H9 (cell line): Measurements from ENCODE around the gene NXN. TPM values are rescaled to one million over a fixed set of nuclear protein-coding genes. Genes with fewer than 3 reads are reported as not detected.

Experiments
- DNase-seq: peaks from one replicate; pipeline ENCODE4 v3.0.0-alpha.2; 2017
- H2AFZ ChIP-seq: one replicate; pipeline ENCODE4 v1.6.1; 2013; ENCODE audit warnings: mild to moderate bottlenecking, low read length, control low read depth, moderate library complexity
- H2AK5ac ChIP-seq: 2 replicates; pipeline ENCODE4 v1.6.1; 2013; ENCODE audit warnings: low read length, control low read depth, mixed read lengths; ENCODE audit not compliant: insufficient read length
- H2BK120ac ChIP-seq: one replicate; pipeline ENCODE4 v1.6.1; 2013; ENCODE audit warnings: low read depth, mild to moderate bottlenecking, low read length, control low read depth, inconsistent platforms; ENCODE audit not compliant: poor library complexity, severe bottlenecking
- H2BK12ac ChIP-seq: 2 replicates; pipeline ENCODE4 v1.6.1; 2013; ENCODE audit warnings: low read length, control low read depth, mixed read lengths, low read depth; ENCODE audit not compliant: insufficient read length
- H2BK15ac ChIP-seq: 2 replicates; pipeline ENCODE4 v1.6.1; 2013; ENCODE audit warnings: low read depth, low read length, control low read depth
- H2BK20ac ChIP-seq: one replicate; pipeline ENCODE4 v1.6.1; 2013; ENCODE audit warnings: low read depth, mild to moderate bottlenecking, low read length, control low read depth, inconsistent platforms; ENCODE audit not compliant: poor library complexity, severe bottlenecking
- H2BK5ac ChIP-seq: 2 replicates; pipeline ENCODE4 v1.6.1; 2013; ENCODE audit warnings: low read length, control low read depth, mixed read lengths; ENCODE audit not compliant: insufficient read length
- H3K14ac ChIP-seq: 2 replicates; pipeline ENCODE4 v1.6.1; 2013; ENCODE audit warnings: low read length, control low read depth; ENCODE audit not compliant: insufficient read depth
- H3K18ac ChIP-seq: 2 replicates; pipeline ENCODE4 v1.6.1; 2013; ENCODE audit warnings: low read depth, mild to moderate bottlenecking, mixed read lengths, low read length, control low read depth; ENCODE audit not compliant: insufficient read length
- H3K23ac ChIP-seq: 2 replicates; pipeline ENCODE4 v1.6.1; 2013; ENCODE audit warnings: low read length, control low read depth, mixed read lengths, low read depth; ENCODE audit not compliant: insufficient read length
- H3K23me2 ChIP-seq: 2 replicates; pipeline ENCODE4 v1.6.1; 2013; ENCODE audit warnings: low read depth, mild to moderate bottlenecking, mixed read lengths, low read length, control low read depth; ENCODE audit not compliant: insufficient read length, poor library complexity, severe bottlenecking
- H3K27ac ChIP-seq: 2 replicates; pipeline ENCODE4 v1.5.1; 2013; ENCODE audit warnings: low read length, control low read depth, mixed read lengths, low read depth; ENCODE audit not compliant: insufficient read length
- H3K27me3 ChIP-seq: 2 replicates; pipeline ENCODE4 v1.6.1; 2013; ENCODE audit warnings: low read length, control low read depth, inconsistent platforms; ENCODE audit not compliant: insufficient read depth
- H3K4ac ChIP-seq: 2 replicates; pipeline ENCODE4 v1.6.1; 2013; ENCODE audit warnings: low read depth, mild to moderate bottlenecking, control low read depth, inconsistent platforms, low read length, moderate library complexity
- H3K4me1 ChIP-seq: 2 replicates; pipeline ENCODE4 v1.6.1; 2013; ENCODE audit warnings: low read length, control low read depth, inconsistent platforms; ENCODE audit not compliant: insufficient read depth
- H3K4me2 ChIP-seq: 2 replicates; pipeline ENCODE4 v1.6.1; 2013; ENCODE audit warnings: low read length, control low read depth, mixed read lengths; ENCODE audit not compliant: insufficient read length, insufficient read depth
- H3K56ac ChIP-seq: 2 replicates; pipeline ENCODE4 v1.6.1; 2013; ENCODE audit warnings: low read depth, mild to moderate bottlenecking, mixed read lengths, low read length, control low read depth; ENCODE audit not compliant: insufficient read length
- H3K79me1 ChIP-seq: 2 replicates; pipeline ENCODE4 v1.6.1; 2013; ENCODE audit warnings: low read depth, mild to moderate bottlenecking, moderate library complexity, low read length, control low read depth, inconsistent platforms; ENCODE audit not compliant: insufficient read depth, poor library complexity, severe bottlenecking
- H3K79me2 ChIP-seq: 2 replicates; pipeline ENCODE4 v1.6.1; 2013; ENCODE audit warnings: low read length, control low read depth, inconsistent platforms; ENCODE audit not compliant: insufficient read depth
- H3K9ac ChIP-seq: 2 replicates; pipeline ENCODE4 v1.6.1; 2013; ENCODE audit warnings: low read length, control low read depth, mixed read lengths; ENCODE audit not compliant: insufficient read length; ENCODE audit errors: extremely low read depth
- H3K9me3 ChIP-seq: one replicate; pipeline ENCODE4 v1.6.1; 2013; ENCODE audit warnings: low read depth, low read length, inconsistent platforms; ENCODE audit not compliant: control insufficient read depth
- H3T11ph ChIP-seq: one replicate; pipeline ENCODE4 v1.6.1; 2013; ENCODE audit warnings: mild to moderate bottlenecking, low read length, control low read depth, inconsistent platforms
- H4K20me1 ChIP-seq: one replicate; pipeline ENCODE4 v1.6.1; 2013; ENCODE audit not compliant: control insufficient read depth, insufficient read length, insufficient read depth
- H4K5ac ChIP-seq: 2 replicates; pipeline ENCODE4 v1.6.1; 2013; ENCODE audit warnings: low read depth, mild to moderate bottlenecking, mixed read lengths, low read length, control low read depth; ENCODE audit not compliant: insufficient read length
- H4K8ac ChIP-seq: replicated peaks from 2 replicates; pipeline ENCODE4 v1.6.1; 2013; ENCODE audit warnings: low read length, control low read depth, mixed read lengths, low read depth; ENCODE audit not compliant: insufficient read length
- H4K91ac ChIP-seq: 2 replicates; pipeline ENCODE4 v1.6.1; 2013; ENCODE audit warnings: low read depth, mild to moderate bottlenecking, moderate library complexity, mixed read lengths, low read length, control low read depth; ENCODE audit not compliant: insufficient read length
- H3K27ac Mint-ChIP-seq, 3 experiments: 2 replicates in 2 of 3; 3 replicates in 1 of 3; pipeline ENCODE4 v1.8.0; 2020 to 2021; ENCODE audit warnings: mixed read lengths in 3 of 3, mild to moderate bottlenecking in 1 of 3, moderate library complexity in 1 of 3
- H3K27me3 Mint-ChIP-seq: 2 replicates; pipeline ENCODE4 v1.8.0; 2021; ENCODE audit warnings: low read depth, mild to moderate bottlenecking, moderate library complexity, mixed read lengths
- H3K36me3 Mint-ChIP-seq, 3 experiments: 2 replicates in 2 of 3; 3 replicates in 1 of 3; pipeline ENCODE4 v1.8.0; 2020 to 2021; ENCODE audit warnings: low read depth in 3 of 3, mixed read lengths in 3 of 3; ENCODE audit not compliant: insufficient read depth in 1 of 3
- H3K4me1 Mint-ChIP-seq, 2 experiments: 2 replicates each; pipeline ENCODE4 v1.8.0; 2020; ENCODE audit warnings: mixed read lengths in 2 of 2
- H3K4me3 Mint-ChIP-seq, 2 experiments: 2 replicates in 1 of 2; 3 replicates in 1 of 2; pipeline ENCODE4 v1.8.0; 2020 to 2021; ENCODE audit warnings: mild to moderate bottlenecking in 2 of 2, mixed read lengths in 2 of 2, moderate library complexity in 1 of 2
- H3K9me3 Mint-ChIP-seq, 2 experiments: 2 replicates in 1 of 2; 3 replicates in 1 of 2; pipeline ENCODE4 v1.8.0; 2020; ENCODE audit warnings: mild to moderate bottlenecking in 2 of 2, mixed read lengths in 2 of 2, moderate library complexity in 1 of 2
- WGBS: extraction: QIAGEN DNeasy Blood & Tissue Kit; methylation state at CpG from one replicate; pipeline ENCODE4 v1.1.7; 2013; ENCODE audit warnings: missing lambda C conversion rate, low lambda C conversion rate, mixed read lengths; ENCODE audit not compliant: insufficient read length; ENCODE audit errors: extremely low coverage; 5-methylcytosine and 5-hydroxymethylcytosine counted together
- total RNA-seq: library from RNA; stranded (reverse); gene quantifications from 2 replicates; pipeline ENCODE4 v1.2.1, GENCODE V29; 2021
- TF ChIP-seq, protein P1 (sequence below): fragments of 200-600 bp; sonication (generic); conservative IDR thresholded peaks from 3 replicates; pipeline ENCODE4 v1.8.0; 2021; ENCODE audit warnings: antibody characterized with exemption, mild to moderate bottlenecking

The NXN gene
- total RNA-seq, 1 experiment from 2014 or later = 93.6 TPM

DNA sequence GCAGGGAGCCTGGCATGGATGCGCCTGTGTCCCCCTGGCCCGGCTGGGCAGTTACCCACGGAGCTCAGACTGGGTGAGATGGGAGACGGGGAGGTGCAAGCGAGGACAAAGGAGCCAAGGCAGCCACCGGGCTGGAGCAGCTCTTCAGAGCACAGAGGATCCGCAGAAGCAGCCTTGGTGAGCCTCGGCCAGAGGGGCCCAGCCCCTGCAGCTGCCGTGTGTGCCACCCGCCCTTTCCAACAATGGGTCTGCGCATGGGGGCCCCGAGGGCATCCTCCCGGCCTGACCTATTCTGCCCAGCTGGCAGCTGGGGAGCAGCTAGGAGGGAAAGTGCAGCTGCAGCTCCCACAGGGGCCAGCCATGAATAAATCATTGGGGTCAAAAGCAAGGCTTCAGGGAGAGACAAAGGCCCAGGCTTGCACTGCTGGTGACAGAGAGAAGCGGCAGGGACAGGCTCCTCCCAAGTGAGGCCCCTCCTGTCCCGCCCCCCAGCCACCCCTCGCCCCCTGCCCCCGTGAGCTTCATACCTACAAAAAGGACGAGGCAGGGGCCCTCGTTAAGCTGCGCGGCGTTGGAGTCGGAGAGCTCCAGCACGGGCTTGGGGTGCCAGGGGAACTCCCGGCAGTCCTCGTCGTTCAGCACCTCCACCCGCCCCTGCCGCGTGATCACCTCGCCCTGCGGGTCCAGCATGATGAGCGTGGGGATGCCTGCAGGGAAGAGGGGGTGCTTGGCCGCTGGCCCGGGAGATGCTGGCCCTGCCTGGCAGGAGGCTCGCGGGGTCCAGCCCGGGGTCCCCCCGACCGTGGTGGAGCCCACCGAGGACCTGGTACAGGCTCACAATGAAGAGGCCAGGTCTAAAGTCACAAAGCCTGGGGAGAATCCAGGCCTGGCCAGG, 174.8 kb downstream of the NXN start:
- Histone ChIP-seq H3K79me1 (no peaks in the 10 kb centered on the region), H3K4ac (no peak overlapping the region), H3K4me1 (no peaks in the 10 kb centered on the region; the same call in 1 of the 2 replicates), H2AK5ac (no peak overlapping the region), H3K23me2 (no peaks in the 10 kb centered on the region), H3K9ac (no peak overlapping the region), H4K5ac (no peak overlapping the region), H2BK15ac (no peak overlapping the region), H3K4me2 (no peak overlapping the region), H3K9me3 (no peaks in the 10 kb centered on the region), H4K91ac (no peak overlapping the region), H3K56ac (no peak overlapping the region), H3K18ac (no peak overlapping the region), H2BK12ac (no peak overlapping the region), H2BK20ac (no peak overlapping the region), H2BK120ac (no peak overlapping the region), H2AFZ (no peak overlapping the region), H3K27ac (no peak overlapping the region), H4K8ac (no peak overlapping the region), H4K20me1 (no peaks in the 10 kb centered on the region), H2BK5ac (no peak overlapping the region), H3K79me2 (no peaks in the 10 kb centered on the region; the same call in 1 of the 2 replicates), H3K14ac (no peak overlapping the region), H3T11ph (no peak overlapping the region), H3K23ac (no peak overlapping the region), H3K27me3 (no peaks in the 10 kb centered on the region)
- WGBS = no CpG with 5 or more reads among the region's 41 CpGs
- H3K9me3 Mint-ChIP-seq = no peaks in the 10 kb centered on the region
- DNase-seq = no peak
- peaks cover 10 to 39% (median 35%) of the 10 kb centered on the region in 3 experiments for H3K36me3 Mint-ChIP-seq
- peaks cover 0 to 3% of the 10 kb centered on the region in 2 experiments; a peak in 1 of 4 replicates for H3K4me1 Mint-ChIP-seq
- TF ChIP-seq, protein P1, sequence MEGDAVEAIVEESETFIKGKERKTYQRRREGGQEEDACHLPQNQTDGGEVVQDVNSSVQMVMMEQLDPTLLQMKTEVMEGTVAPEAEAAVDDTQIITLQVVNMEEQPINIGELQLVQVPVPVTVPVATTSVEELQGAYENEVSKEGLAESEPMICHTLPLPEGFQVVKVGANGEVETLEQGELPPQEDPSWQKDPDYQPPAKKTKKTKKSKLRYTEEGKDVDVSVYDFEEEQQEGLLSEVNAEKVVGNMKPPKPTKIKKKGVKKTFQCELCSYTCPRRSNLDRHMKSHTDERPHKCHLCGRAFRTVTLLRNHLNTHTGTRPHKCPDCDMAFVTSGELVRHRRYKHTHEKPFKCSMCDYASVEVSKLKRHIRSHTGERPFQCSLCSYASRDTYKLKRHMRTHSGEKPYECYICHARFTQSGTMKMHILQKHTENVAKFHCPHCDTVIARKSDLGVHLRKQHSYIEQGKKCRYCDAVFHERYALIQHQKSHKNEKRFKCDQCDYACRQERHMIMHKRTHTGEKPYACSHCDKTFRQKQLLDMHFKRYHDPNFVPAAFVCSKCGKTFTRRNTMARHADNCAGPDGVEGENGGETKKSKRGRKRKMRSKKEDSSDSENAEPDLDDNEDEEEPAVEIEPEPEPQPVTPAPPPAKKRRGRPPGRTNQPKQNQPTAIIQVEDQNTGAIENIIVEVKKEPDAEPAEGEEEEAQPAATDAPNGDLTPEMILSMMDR = no peak
- no peaks in the 10 kb centered on the region for H3K27me3 Mint-ChIP-seq
- H3K4me3 Mint-ChIP-seq = no peak overlapping the region
- peak overlapping the region in 1 of 3 experiments; percentile 82; a peak in 2 of 7 replicates for H3K27ac Mint-ChIP-seq
